DMS53 treated with DMSO at 0.1 percent for 48 hours (cell line): ENCODE results near the gene GP1BB.

ENCODE experiments used
- DNase-seq: peaks from one replicate; lab custom pipeline; 2025; ENCODE audit not compliant: unreplicated experiment; lab: John Stamatoyannopoulos, UW

GP1BB gene

GRCh38 chr22:19764636-19765476 is 41.5 kb downstream of the GP1BB start:
- no peak for DNase-seq

- no peak for DNase-seq
These were observed 42.3 kb downstream of the GP1BB start for GRCh38 chr22:19765477-19766239.

- no peak for DNase-seq
These were observed 42.8 kb downstream of the GP1BB start for GRCh38 chr22:19766240-19766510.

GRCh38 chr22:19766511-19767426 is 43.4 kb downstream of the GP1BB start:
- DNase-seq, result peak; percentile 26

- DNase-seq, result no peak
These were observed 44.3 kb downstream of the GP1BB start for GRCh38 chr22:19767427-19768341.

- DNase-seq, result no peak
These were observed 46.0 kb downstream of the GP1BB start for GRCh38 chr22:19769393-19769715.

- DNase-seq, result no peak
These were observed 47.2 kb downstream of the GP1BB start for GRCh38 chr22:19770349-19771220.

- no peak for DNase-seq
These were observed 49.0 kb downstream of the GP1BB start for GRCh38 chr22:19772422-19772672.

- no peak for DNase-seq
These were observed 49.5 kb downstream of the GP1BB start for GRCh38 chr22:19772673-19773469.

GRCh38 chr22:19773470-19774040 is 50.2 kb downstream of the GP1BB start:
- no peak for DNase-seq
